Liver (tissue), 9 donors: Measurements from ENCODE around the gene C10orf120. TPM values are rescaled to one million over a fixed set of nuclear protein-coding genes. Genes with fewer than 3 reads are reported as not detected.

ENCODE experiments used
- DNase-seq: peaks from one replicate; pipeline ENCODE4 v3.0.0-alpha.2; 2017; ENCODE audit warnings: low spot score
- H3K27ac ChIP-seq, 2 donors: one replicate each; pipeline ENCODE4 v1.7.0; 2013; ENCODE audit warnings: inconsistent platforms in 2 of 2, low read length in 2 of 2, control low read depth in 1 of 2, low read depth in 1 of 2, mild to moderate bottlenecking in 1 of 2
- H3K27me3 ChIP-seq, 4 donors: one replicate each; pipeline versions ENCODE4 v1.6.1 to v1.7.0; 2013; ENCODE audit warnings: low read length in 3 of 4, inconsistent platforms in 1 of 4, mild to moderate bottlenecking in 1 of 4, moderate library complexity in 1 of 4; ENCODE audit not compliant: control insufficient read depth in 4 of 4, insufficient read depth in 4 of 4
- H3K36me3 ChIP-seq, 4 donors: one replicate each; pipeline versions ENCODE4 v1.6.1 to v1.7.0; 2013; ENCODE audit warnings: low read length in 3 of 4, mild to moderate bottlenecking in 3 of 4, low read depth in 1 of 4, moderate library complexity in 1 of 4; ENCODE audit not compliant: control insufficient read depth in 4 of 4, insufficient read depth in 3 of 4
- H3K4me1 ChIP-seq, 4 donors: one replicate each; pipeline versions ENCODE4 v1.6.1 to v1.7.0; 2013; ENCODE audit warnings: low read length in 3 of 4, mild to moderate bottlenecking in 3 of 4, moderate library complexity in 1 of 4; ENCODE audit not compliant: control insufficient read depth in 4 of 4, insufficient read depth in 4 of 4
- H3K4me3 ChIP-seq, 3 donors: one replicate each; pipeline versions ENCODE4 v1.6.1 to v1.7.0; 2013; ENCODE audit warnings: low read length in 3 of 3, control low read depth in 1 of 3, low read depth in 1 of 3, mild to moderate bottlenecking in 1 of 3
- H3K9ac ChIP-seq, 2 donors: one replicate each; pipeline ENCODE4 v1.7.0; 2013; ENCODE audit warnings: low read length in 2 of 2, mild to moderate bottlenecking in 2 of 2, moderate library complexity in 2 of 2, control low read depth in 1 of 2, low read depth in 1 of 2
- H3K9me3 ChIP-seq, 4 donors: one replicate each; pipeline versions ENCODE4 v1.6.1 to v1.7.0; 2013; ENCODE audit warnings: low read length in 3 of 4; ENCODE audit not compliant: control insufficient read depth in 4 of 4
- EGR1 ChIP-seq, 2 donors: IDR thresholded peaks; 2 replicates each; pipeline ENCODE4 v1.6.1; 2016 to 2018; ENCODE audit warnings: antibody characterized with exemption in 2 of 2, low read depth in 2 of 2
- FOXA1 ChIP-seq: IDR thresholded peaks from 2 replicates; pipeline ENCODE4 v1.6.1; 2016; ENCODE audit warnings: antibody characterized with exemption
- FOXA2 ChIP-seq: IDR thresholded peaks from 2 replicates; pipeline ENCODE4 v1.6.1; 2016; ENCODE audit warnings: antibody characterized with exemption
- GABPA ChIP-seq, 2 donors: IDR thresholded peaks in 1 of 2; conservative IDR thresholded peaks in 1 of 2; 2 replicates each; pipeline ENCODE4 v1.6.1; 2016; ENCODE audit warnings: antibody characterized with exemption in 2 of 2, mild to moderate bottlenecking in 1 of 2, moderate library complexity in 1 of 2
- HNF4A ChIP-seq, 2 donors: conservative IDR thresholded peaks; 2 replicates each; pipeline ENCODE4 v1.6.1; 2016; ENCODE audit warnings: antibody characterized with exemption in 2 of 2, mild to moderate bottlenecking in 2 of 2
- HNF4G ChIP-seq: IDR thresholded peaks from 2 replicates; pipeline ENCODE4 v1.6.1; 2016; ENCODE audit warnings: antibody characterized with exemption
- JUND ChIP-seq, 2 donors: IDR thresholded peaks; 2 replicates each; pipeline ENCODE4 v1.6.1; 2016; ENCODE audit warnings: antibody characterized with exemption in 2 of 2
- NR2F2 ChIP-seq: IDR thresholded peaks from 2 replicates; pipeline ENCODE4 v1.6.1; 2016; ENCODE audit warnings: antibody characterized with exemption
- RXRA ChIP-seq, 2 donors: IDR thresholded peaks; 2 replicates each; pipeline ENCODE4 v1.6.1; 2017 to 2018; ENCODE audit warnings: antibody characterized with exemption in 2 of 2, mild to moderate bottlenecking in 1 of 2
- SP1 ChIP-seq: IDR thresholded peaks from 2 replicates; pipeline ENCODE4 v1.6.1; 2018; ENCODE audit warnings: antibody characterized with exemption, mild to moderate bottlenecking
- TAF1 ChIP-seq: conservative IDR thresholded peaks from 2 replicates; pipeline ENCODE4 v1.6.1; 2016; ENCODE audit warnings: antibody characterized with exemption, mild to moderate bottlenecking
- YY1 ChIP-seq: IDR thresholded peaks from 2 replicates; pipeline ENCODE4 v1.6.1; 2016; ENCODE audit warnings: antibody characterized with exemption, mild to moderate bottlenecking
- WGBS: extraction: QIAGEN DNeasy Blood & Tissue Kit; methylation state at CpG from one replicate; pipeline ENCODE4 v1.1.7; 2013; 5-methylcytosine and 5-hydroxymethylcytosine counted together
- polyA plus RNA-seq, 2 donors: library from polyadenylated mRNA; stranded (reverse) in 1 of 2; unstranded in 1 of 2; fragments of 200-250 nt in 1 of 2; fragments of >200 nt in 1 of 2; fragmentation: Nextera tagmentation in 1 of 2; extraction: Ambion mirVana in 1 of 2; gene quantifications; one replicate each; pipeline versions ENCODE4 v1.2.1 to v1.2.3, GENCODE V29; 2013 to 2015
- total RNA-seq, 2 donors: library from RNA; depleted of rRNA; stranded (reverse); fragments of >200 nt; gene quantifications; one replicate each; pipeline ENCODE4 v1.2.3, GENCODE V29; 2014
- TF ChIP-seq, protein P1 (sequence below): IDR thresholded peaks from 2 replicates; pipeline ENCODE4 v1.6.1; 2016; ENCODE audit warnings: antibody characterized with exemption
- TF ChIP-seq, protein P2 (sequence below): fragments of 150-350 bp; IDR thresholded peaks from 2 replicates; pipeline ENCODE4 v1.5.1; 2017; ENCODE audit warnings: improper control_type of control experiment, low read depth, low read length; ENCODE audit not compliant: missing input control
- TF ChIP-seq, protein P3 (sequence below): IDR thresholded peaks from 2 replicates; pipeline ENCODE4 v1.6.1; 2016; ENCODE audit warnings: antibody characterized with exemption
- TF ChIP-seq, protein P4 (sequence below): IDR thresholded peaks from 2 replicates; pipeline ENCODE4 v1.6.1; 2016; ENCODE audit warnings: antibody characterized with exemption
- TF ChIP-seq, protein P5 (sequence below): IDR thresholded peaks from 2 replicates; pipeline ENCODE4 v1.6.1; 2016; ENCODE audit warnings: antibody characterized with exemption, mild to moderate bottlenecking
- donor health status: healthy.
- donor health status: healthy.
- donor health status: healthy.
- donor health status: healthy.
- donor health status: healthy.

C10orf120 gene
- total and polyA plus RNA-seq, 4 donors: not detected

DNA sequence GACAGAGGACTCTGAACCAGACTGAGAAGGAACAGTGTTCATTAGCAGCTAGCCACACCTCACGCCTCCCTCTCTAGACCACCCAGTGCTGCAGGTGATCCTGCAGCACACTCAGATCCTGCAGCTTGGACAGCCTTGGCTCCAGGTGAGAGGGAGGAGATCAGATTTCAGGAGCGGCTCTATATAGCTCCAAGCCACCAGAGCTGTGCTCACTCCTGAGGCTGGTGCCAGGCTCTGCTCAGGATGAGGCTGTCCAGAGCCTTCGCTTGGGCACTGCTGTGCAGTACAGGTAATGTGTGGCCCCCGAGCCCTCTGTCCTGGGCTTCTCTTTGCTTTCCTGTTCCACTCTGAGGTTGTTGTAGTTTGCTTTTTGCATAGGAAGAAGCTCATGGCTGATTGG, 42.4 kb downstream of the C10orf120 start:
- H3K4me3 ChIP-seq: no peak overlapping the region
- peaks cover 0 to 8% (median 0%) of the 10 kb centered on the region in 4 donors for H3K27me3 ChIP-seq
- no peak overlapping the region for H3K27ac ChIP-seq
- no peaks in the 10 kb centered on the region for H3K36me3 ChIP-seq
- no peak overlapping the region for H3K9ac ChIP-seq
- H3K4me1 ChIP-seq: no peaks in the 10 kb centered on the region
- DNase-seq: no peak
- no peak for TF ChIP-seq TAF1
- TF ChIP-seq, protein P1, sequence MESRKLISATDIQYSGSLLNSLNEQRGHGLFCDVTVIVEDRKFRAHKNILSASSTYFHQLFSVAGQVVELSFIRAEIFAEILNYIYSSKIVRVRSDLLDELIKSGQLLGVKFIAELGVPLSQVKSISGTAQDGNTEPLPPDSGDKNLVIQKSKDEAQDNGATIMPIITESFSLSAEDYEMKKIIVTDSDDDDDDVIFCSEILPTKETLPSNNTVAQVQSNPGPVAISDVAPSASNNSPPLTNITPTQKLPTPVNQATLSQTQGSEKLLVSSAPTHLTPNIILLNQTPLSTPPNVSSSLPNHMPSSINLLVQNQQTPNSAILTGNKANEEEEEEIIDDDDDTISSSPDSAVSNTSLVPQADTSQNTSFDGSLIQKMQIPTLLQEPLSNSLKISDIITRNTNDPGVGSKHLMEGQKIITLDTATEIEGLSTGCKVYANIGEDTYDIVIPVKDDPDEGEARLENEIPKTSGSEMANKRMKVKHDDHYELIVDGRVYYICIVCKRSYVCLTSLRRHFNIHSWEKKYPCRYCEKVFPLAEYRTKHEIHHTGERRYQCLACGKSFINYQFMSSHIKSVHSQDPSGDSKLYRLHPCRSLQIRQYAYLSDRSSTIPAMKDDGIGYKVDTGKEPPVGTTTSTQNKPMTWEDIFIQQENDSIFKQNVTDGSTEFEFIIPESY: no peak
- H3K9me3 ChIP-seq: no peaks in the 10 kb centered on the region
- WGBS: 67% methylated on average over 4 of the region's 4 CpGs

DNA sequence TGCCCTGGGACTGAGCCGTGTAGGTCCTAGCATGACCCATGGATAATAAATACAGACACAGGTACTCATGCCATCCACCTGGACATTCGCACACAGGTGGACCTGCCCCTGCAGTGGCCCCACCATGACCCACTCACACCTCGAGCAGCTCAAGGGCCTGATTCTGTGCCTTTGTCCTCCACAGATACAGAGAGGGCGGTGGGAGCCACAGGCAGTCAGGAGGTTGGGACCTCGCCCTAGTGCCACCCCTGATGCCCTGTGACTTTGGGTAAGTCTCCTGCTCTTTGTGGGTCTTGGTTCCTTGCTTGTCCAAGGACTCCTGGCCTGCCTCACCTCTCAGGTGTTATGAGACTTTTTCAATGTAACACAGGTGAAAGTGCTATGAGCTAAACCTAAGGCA, 42.9 kb downstream of the C10orf120 start:
- no peak overlapping the region for H3K4me3 ChIP-seq
- no peaks in the 10 kb centered on the region for H3K36me3 ChIP-seq
- no peak overlapping the region for H3K27ac ChIP-seq
- H3K27me3 ChIP-seq: peaks cover 0 to 8% (median 0%) of the 10 kb centered on the region in 4 donors
- H3K9ac ChIP-seq: no peak overlapping the region
- no peaks in the 10 kb centered on the region for H3K9me3 ChIP-seq
- no peaks in the 10 kb centered on the region for H3K4me1 ChIP-seq
- 84% methylated on average over 5 of the region's 5 CpGs for WGBS
- DNase-seq: no peak
- TF ChIP-seq HNF4A (conservative IDR thresholded peaks at IDR 0.05): no peak
- TF ChIP-seq YY1: no peak
- TF ChIP-seq GABPA (IDR thresholded peaks at IDR 0.05 in 1 of 2, conservative IDR thresholded peaks at IDR 0.05 in 1 of 2): no peak
- TF ChIP-seq, protein P1: no peak
- TF ChIP-seq, protein P2, sequence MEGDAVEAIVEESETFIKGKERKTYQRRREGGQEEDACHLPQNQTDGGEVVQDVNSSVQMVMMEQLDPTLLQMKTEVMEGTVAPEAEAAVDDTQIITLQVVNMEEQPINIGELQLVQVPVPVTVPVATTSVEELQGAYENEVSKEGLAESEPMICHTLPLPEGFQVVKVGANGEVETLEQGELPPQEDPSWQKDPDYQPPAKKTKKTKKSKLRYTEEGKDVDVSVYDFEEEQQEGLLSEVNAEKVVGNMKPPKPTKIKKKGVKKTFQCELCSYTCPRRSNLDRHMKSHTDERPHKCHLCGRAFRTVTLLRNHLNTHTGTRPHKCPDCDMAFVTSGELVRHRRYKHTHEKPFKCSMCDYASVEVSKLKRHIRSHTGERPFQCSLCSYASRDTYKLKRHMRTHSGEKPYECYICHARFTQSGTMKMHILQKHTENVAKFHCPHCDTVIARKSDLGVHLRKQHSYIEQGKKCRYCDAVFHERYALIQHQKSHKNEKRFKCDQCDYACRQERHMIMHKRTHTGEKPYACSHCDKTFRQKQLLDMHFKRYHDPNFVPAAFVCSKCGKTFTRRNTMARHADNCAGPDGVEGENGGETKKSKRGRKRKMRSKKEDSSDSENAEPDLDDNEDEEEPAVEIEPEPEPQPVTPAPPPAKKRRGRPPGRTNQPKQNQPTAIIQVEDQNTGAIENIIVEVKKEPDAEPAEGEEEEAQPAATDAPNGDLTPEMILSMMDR: no peak
- no peak for TF ChIP-seq EGR1 (IDR thresholded peaks at IDR 0.05; ENCODE audit: low read depth in 2 of 2)
- no peak for TF ChIP-seq JUND (IDR thresholded peaks at IDR 0.05)
- TF ChIP-seq, protein P3, sequence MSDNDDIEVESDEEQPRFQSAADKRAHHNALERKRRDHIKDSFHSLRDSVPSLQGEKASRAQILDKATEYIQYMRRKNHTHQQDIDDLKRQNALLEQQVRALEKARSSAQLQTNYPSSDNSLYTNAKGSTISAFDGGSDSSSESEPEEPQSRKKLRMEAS: no peak
- no peak for TF ChIP-seq FOXA1
- no peak for TF ChIP-seq RXRA (IDR thresholded peaks at IDR 0.05)
- TF ChIP-seq SP1: no peak
- TF ChIP-seq TAF1: no peak
- no peak for TF ChIP-seq HNF4G
- TF ChIP-seq, protein P4, sequence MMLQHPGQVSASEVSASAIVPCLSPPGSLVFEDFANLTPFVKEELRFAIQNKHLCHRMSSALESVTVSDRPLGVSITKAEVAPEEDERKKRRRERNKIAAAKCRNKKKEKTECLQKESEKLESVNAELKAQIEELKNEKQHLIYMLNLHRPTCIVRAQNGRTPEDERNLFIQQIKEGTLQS: no peak
- TF ChIP-seq, protein P5, sequence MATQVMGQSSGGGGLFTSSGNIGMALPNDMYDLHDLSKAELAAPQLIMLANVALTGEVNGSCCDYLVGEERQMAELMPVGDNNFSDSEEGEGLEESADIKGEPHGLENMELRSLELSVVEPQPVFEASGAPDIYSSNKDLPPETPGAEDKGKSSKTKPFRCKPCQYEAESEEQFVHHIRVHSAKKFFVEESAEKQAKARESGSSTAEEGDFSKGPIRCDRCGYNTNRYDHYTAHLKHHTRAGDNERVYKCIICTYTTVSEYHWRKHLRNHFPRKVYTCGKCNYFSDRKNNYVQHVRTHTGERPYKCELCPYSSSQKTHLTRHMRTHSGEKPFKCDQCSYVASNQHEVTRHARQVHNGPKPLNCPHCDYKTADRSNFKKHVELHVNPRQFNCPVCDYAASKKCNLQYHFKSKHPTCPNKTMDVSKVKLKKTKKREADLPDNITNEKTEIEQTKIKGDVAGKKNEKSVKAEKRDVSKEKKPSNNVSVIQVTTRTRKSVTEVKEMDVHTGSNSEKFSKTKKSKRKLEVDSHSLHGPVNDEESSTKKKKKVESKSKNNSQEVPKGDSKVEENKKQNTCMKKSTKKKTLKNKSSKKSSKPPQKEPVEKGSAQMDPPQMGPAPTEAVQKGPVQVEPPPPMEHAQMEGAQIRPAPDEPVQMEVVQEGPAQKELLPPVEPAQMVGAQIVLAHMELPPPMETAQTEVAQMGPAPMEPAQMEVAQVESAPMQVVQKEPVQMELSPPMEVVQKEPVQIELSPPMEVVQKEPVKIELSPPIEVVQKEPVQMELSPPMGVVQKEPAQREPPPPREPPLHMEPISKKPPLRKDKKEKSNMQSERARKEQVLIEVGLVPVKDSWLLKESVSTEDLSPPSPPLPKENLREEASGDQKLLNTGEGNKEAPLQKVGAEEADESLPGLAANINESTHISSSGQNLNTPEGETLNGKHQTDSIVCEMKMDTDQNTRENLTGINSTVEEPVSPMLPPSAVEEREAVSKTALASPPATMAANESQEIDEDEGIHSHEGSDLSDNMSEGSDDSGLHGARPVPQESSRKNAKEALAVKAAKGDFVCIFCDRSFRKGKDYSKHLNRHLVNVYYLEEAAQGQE: no peak
- no peak for TF ChIP-seq FOXA2
- TF ChIP-seq NR2F2: no peak
